Mucosa of descending colon (tissue), 3 donors: ENCODE results near the gene EVI2B. TPM values are rescaled to one million over a fixed set of nuclear protein-coding genes. Genes with fewer than 3 reads are reported as not detected.

ENCODE experiments used
- ATAC-seq: fragments of 200-7000 bp; cut with Tn5 transposase; one replicate; pipeline ENCODE4 v1.9.1; 2020; ENCODE audit warnings: mild to moderate bottlenecking, moderate library complexity
- DNase-seq, 3 donors: peaks; one replicate each; pipeline ENCODE4 v3.0.0-alpha.2; 2020
- H3K36me3 ChIP-seq: fragments of 200-600 bp; one replicate; pipeline ENCODE4 v1.8.0; 2021; ENCODE audit warnings: low read depth, mild to moderate bottlenecking
- H3K4me1 ChIP-seq: fragments of 200-600 bp; one replicate; pipeline ENCODE4 v1.8.0; 2021; ENCODE audit warnings: low read depth, mild to moderate bottlenecking
- H3K4me3 ChIP-seq: fragments of 200-600 bp; one replicate; pipeline ENCODE4 v1.8.0; 2021; ENCODE audit warnings: mild to moderate bottlenecking
- H3K9me3 ChIP-seq: fragments of 200-600 bp; one replicate; pipeline ENCODE4 v1.8.0; 2021; ENCODE audit warnings: mild to moderate bottlenecking
- intact Hi-C, 2 donors: fragments of 100-400 bp; cut with DNase I in 1 of 2; cut with micrococcal nuclease in 1 of 2; formaldehyde crosslinking; loops; one replicate each; pipeline versions ENCODE4 v1.11.0 to v1.11.1; 2022; cut with DNase I, micrococcal nuclease
- total RNA-seq, 3 donors: library from RNA; stranded (reverse); fragmentation: NEBNext Ultra II Directional in 2 of 3; extraction: Animal tissue kit (Norgen Biotek cat#: 25700) in 2 of 3; gene quantifications; one replicate each; pipeline versions ENCODE4 v1.2.1 to v1.2.4, GENCODE V29; 2021 to 2023
- TF ChIP-seq, protein P1 (sequence below): fragments of 200-600 bp; IDR thresholded peaks from one replicate; pipeline ENCODE4 v1.8.0; 2022; ENCODE audit warnings: antibody characterized with exemption, mild to moderate bottlenecking
- donor health status: DM: no; HTN: no; CAD: no; lungs with moderate emphysema.
- donor health status: DM: no; HTN: no; CAD: no.
- donor health status: DM: no; HTN: yes; CAD: no.

The EVI2B gene
- total RNA-seq, 3 donors from 2014 or later: 3.3 to 9.5 (median 7.8) TPM

DNA sequence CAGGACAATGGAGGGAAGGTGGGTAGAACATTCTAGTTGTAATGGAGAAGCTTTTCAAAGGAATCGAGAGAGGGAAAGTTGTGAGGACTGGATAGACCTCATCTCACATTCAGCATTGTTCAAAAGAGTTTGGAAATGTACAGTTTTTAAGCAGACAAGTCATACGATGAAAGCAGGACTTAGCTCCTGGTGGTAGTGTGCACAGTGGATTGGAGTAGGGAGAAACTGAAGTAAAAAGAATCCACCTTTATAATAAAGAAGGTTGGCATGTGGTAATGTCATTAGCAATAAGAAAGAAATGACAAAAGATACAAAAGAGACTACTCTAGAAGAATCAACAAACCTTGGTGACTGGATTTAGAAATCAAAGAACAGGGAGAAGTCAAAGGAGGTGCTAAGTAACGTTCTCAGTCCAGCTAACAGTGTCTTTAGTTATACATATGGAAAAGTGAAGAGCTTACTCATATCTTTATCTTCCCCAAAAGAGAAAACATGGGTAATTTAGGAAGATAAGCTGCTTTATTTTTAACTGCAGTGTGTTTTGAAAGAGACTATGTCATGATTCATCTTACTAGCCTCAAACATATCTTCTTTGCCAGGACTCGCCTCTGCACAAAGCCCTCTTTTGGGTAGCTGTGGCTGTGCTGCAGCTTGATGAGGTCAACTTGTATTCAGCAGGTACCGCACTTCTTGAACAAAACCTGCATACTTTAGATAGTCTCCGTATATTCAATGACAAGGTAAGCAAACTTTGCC, 26.2 kb upstream of the EVI2B start:
- DNase-seq (no peak), ATAC-seq (no peak)
- intact Hi-C loops: no loop called here
- H3K4me1 ChIP-seq: no peaks in the 10 kb centered on the region
- TF ChIP-seq, protein P1, sequence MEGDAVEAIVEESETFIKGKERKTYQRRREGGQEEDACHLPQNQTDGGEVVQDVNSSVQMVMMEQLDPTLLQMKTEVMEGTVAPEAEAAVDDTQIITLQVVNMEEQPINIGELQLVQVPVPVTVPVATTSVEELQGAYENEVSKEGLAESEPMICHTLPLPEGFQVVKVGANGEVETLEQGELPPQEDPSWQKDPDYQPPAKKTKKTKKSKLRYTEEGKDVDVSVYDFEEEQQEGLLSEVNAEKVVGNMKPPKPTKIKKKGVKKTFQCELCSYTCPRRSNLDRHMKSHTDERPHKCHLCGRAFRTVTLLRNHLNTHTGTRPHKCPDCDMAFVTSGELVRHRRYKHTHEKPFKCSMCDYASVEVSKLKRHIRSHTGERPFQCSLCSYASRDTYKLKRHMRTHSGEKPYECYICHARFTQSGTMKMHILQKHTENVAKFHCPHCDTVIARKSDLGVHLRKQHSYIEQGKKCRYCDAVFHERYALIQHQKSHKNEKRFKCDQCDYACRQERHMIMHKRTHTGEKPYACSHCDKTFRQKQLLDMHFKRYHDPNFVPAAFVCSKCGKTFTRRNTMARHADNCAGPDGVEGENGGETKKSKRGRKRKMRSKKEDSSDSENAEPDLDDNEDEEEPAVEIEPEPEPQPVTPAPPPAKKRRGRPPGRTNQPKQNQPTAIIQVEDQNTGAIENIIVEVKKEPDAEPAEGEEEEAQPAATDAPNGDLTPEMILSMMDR: no peak
- H3K4me3 ChIP-seq: no peak overlapping the region
- no peaks in the 10 kb centered on the region for H3K9me3 ChIP-seq
- no peaks in the 10 kb centered on the region for H3K36me3 ChIP-seq

DNA sequence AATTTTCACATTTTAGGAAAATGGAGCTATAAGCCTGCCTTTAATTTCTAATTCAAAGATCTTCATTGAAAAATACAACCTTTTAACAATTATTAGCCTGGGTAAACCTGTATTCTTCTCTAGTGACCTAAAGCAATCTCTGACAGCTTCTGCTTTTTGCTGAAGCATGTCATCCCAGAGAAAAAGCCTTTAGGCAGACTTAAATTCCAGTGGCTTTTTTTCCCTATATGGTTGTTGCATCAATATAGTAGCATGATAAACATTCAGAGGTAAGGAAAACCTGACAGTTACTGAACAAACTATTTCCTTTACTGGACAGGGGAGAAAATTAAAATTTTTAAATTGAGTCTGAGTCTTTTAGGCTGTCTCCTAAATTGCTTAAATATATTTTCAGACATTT, 15.4 kb upstream of the EVI2B start:
- ATAC-seq (no peak), DNase-seq (no peak)
- Histone ChIP-seq H3K36me3 (no peaks in the 10 kb centered on the region), H3K9me3 (no peaks in the 10 kb centered on the region), H3K4me3 (no peak overlapping the region), H3K4me1 (no peaks in the 10 kb centered on the region)
- intact Hi-C loops: no loop called here
- TF ChIP-seq, protein P1: no peak

DNA sequence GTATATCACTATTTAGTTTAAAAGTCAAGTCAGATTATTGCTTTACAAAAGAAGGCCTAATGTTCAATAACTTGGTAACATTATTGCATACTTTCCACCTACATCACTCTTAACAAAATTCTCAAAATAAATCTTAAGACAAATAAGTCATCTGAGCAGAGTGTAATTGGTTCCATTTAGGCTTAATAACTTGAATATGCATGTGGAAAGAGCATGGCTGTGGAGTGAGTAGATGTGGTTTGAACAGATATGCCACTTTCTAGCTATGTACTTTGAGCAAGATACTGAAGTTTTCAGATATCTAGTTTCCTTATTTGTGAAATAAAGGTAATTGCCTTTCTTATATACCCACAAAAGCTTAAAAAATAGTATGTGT, 14.3 kb upstream of the EVI2B start:
- DNase-seq: no peak
- H3K36me3 ChIP-seq: no peaks in the 10 kb centered on the region
- TF ChIP-seq, protein P1: no peak
- H3K4me1 ChIP-seq: no peaks in the 10 kb centered on the region
- H3K4me3 ChIP-seq: no peak overlapping the region
- intact Hi-C loops: no loop called here
- H3K9me3 ChIP-seq: no peaks in the 10 kb centered on the region
- ATAC-seq: no peak

DNA sequence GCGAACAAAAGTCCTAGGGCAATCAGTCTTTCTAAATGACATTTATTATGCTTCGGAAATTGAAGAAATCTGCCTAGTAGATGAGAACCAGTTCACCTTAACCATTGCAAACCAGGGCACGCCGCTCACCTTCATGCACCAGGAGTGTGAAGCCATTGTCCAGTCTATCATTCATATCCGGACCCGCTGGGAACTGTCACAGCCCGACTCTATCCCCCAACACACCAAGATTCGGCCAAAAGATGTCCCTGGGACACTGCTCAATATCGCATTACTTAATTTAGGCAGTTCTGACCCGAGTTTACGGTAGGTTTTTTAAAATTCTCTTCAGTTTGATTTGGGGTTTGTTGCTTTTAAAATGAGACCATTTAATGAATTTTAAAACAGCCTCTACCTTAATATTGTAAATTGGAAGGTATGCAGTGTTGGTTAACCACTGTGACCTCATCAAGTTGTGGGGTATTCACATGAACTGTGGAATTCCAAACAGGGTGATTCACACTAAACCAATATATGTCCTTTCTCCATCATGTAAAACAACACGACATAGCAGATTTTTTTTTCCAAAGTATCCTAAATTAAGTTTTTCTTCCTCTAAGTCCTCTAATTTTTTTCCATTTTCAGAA, 13.8 kb upstream of the EVI2B start:
- Histone ChIP-seq H3K9me3 (no peaks in the 10 kb centered on the region), H3K36me3 (no peaks in the 10 kb centered on the region), H3K4me3 (no peak overlapping the region), H3K4me1 (no peaks in the 10 kb centered on the region)
- DNase-seq (no peak), ATAC-seq (no peak)
- intact Hi-C loops: no loop called here
- TF ChIP-seq, protein P1: no peak

DNA sequence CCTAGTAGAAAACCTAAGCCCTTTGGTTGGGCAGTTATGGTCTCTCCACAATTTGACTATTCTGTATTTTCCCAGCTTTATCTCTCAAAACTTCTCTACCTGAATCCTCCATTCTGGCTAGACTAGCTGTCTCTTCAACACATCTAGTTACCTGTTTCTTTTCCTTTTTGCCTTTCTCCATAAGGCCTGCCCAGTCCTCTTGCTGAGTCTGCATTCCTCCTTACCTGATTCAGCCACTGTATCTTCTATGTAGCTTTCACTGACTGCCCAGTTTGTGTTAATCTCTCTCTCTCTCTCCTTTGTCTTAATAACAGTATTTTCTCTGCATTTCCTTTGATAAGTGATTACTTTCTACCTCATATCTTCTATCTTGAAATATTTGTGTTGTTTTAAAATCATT, 9.7 kb upstream of the EVI2B start:
- Histone ChIP-seq H3K9me3 (no peaks in the 10 kb centered on the region), H3K4me3 (no peak overlapping the region), H3K36me3 (no peaks in the 10 kb centered on the region), H3K4me1 (no peaks in the 10 kb centered on the region)
- TF ChIP-seq, protein P1: no peak
- intact Hi-C loops: no loop called here
- ATAC-seq (no peak), DNase-seq (no peak)
